Kidney epithelial cell (primary cell): ENCODE results near the gene C1orf198. TPM values are rescaled to one million over a fixed set of nuclear protein-coding genes. Genes with fewer than 3 reads are reported as not detected.

Experiments
- DNase-seq: peaks from one replicate; pipeline ENCODE4 v3.0.0-alpha.2; 2010; ENCODE audit warnings: low read depth
- H3K27me3 ChIP-seq: 2 replicates; pipeline ENCODE4 v1.6.0; 2011; ENCODE audit warnings: low read length; ENCODE audit not compliant: control insufficient read depth, insufficient read depth
- H3K36me3 ChIP-seq: 2 replicates; pipeline ENCODE4 v1.5.1; 2011; ENCODE audit warnings: low read length; ENCODE audit not compliant: control insufficient read depth, insufficient read depth
- H3K4me3 ChIP-seq: 2 replicates; pipeline ENCODE4 v1.5.1; 2011; ENCODE audit warnings: low read depth, mild to moderate bottlenecking, control low read depth, low read length
- total RNA-seq: library from RNA; depleted of rRNA; stranded (reverse); fragments of >200 nt; gene quantifications from 2 replicates; pipeline ENCODE4 v1.2.3, GENCODE V29; 2015
- TF ChIP-seq, protein P1 (sequence below): IDR thresholded peaks from 2 replicates; pipeline ENCODE4 v1.5.1; 2011; ENCODE audit warnings: mild to moderate bottlenecking, moderate library complexity, low read length, control low read depth, inconsistent platforms; ENCODE audit not compliant: insufficient read depth, poor library complexity, severe bottlenecking

The C1orf198 gene
- total RNA-seq, 1 donor from 2014 or later, result 68.6 TPM

DNA sequence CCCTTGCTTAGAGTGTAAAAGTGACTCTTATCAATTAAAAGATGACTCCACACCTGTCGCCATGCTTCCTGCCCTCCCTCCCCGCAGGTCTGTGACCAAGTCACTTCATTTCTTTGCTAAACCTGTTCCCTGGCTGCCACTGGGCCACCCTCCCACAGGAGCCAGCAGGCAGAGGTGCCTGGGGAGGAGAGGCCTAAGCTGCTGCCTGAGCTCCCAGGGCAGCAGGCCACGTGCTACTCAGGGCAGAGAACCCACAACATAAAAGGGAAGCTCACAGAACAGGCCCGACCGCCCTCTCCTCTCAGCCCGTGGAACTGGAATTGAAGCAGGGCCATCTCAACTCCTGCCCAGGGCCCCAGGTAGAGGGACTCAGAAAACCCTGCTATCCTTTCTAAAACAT lies 4.9 kb downstream of the C1orf198 start:
- Histone ChIP-seq H3K36me3 (no peaks in the 10 kb centered on the region), H3K27me3 (no peaks in the 10 kb centered on the region), H3K4me3 (no peak overlapping the region)
- DNase-seq, result no peak
- TF ChIP-seq, protein P1, sequence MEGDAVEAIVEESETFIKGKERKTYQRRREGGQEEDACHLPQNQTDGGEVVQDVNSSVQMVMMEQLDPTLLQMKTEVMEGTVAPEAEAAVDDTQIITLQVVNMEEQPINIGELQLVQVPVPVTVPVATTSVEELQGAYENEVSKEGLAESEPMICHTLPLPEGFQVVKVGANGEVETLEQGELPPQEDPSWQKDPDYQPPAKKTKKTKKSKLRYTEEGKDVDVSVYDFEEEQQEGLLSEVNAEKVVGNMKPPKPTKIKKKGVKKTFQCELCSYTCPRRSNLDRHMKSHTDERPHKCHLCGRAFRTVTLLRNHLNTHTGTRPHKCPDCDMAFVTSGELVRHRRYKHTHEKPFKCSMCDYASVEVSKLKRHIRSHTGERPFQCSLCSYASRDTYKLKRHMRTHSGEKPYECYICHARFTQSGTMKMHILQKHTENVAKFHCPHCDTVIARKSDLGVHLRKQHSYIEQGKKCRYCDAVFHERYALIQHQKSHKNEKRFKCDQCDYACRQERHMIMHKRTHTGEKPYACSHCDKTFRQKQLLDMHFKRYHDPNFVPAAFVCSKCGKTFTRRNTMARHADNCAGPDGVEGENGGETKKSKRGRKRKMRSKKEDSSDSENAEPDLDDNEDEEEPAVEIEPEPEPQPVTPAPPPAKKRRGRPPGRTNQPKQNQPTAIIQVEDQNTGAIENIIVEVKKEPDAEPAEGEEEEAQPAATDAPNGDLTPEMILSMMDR, result no peak

DNA sequence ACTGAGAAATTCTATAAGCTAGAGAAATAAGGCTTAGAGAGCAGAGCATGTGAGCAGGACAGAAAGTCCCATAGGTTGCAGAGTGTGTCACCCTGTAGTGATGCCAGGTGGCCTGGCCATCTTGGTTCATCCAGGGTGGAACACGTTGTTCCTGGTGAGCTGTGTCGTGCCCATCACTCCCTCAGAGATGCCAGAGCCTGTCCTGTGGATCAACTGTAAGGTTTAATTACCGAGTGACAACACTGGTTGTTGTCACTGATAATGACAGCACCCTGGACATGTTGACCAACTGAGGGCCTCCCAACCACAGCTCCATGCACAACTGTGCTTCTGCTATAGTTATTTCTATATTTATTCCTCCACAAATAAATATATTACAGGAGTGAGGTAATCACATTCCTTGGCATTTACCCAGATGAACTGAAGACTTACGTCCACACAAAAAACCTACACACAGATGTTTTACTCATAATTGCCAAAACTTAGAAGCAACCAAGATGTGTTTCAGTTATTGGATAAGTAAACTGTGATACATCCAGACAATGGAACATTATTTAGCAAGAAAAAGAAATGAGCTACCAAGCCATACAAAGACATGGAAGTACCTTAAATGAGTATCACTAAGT lies 6.2 kb downstream of the C1orf198 start:
- TF ChIP-seq, protein P1, result no peak
- Histone ChIP-seq H3K4me3 (no peak overlapping the region), H3K27me3 (no peaks in the 10 kb centered on the region), H3K36me3 (no peaks in the 10 kb centered on the region)
- no peak for DNase-seq

DNA sequence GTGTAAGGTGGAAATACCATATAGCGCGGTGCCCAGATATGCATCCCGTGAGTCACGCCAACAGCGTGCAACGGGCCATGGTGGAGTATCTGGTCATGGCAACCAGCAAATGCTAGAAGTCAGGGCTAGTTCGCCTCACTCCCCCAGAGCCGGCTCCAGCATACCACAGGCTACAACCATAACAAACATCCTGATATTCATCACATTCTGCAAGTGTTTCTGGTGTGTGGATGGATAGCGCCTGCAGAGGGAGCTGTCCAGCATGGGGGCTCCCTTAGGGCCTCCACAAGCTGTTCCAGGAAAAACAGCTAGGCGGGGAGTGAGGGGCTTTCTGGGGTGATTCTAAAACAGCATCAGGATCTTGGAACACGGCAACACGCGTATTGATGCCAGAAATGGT lies 6.8 kb downstream of the C1orf198 start:
- DNase-seq, result no peak
- Histone ChIP-seq H3K27me3 (no peaks in the 10 kb centered on the region), H3K4me3 (no peak overlapping the region), H3K36me3 (no peaks in the 10 kb centered on the region)
- TF ChIP-seq, protein P1, result no peak

DNA sequence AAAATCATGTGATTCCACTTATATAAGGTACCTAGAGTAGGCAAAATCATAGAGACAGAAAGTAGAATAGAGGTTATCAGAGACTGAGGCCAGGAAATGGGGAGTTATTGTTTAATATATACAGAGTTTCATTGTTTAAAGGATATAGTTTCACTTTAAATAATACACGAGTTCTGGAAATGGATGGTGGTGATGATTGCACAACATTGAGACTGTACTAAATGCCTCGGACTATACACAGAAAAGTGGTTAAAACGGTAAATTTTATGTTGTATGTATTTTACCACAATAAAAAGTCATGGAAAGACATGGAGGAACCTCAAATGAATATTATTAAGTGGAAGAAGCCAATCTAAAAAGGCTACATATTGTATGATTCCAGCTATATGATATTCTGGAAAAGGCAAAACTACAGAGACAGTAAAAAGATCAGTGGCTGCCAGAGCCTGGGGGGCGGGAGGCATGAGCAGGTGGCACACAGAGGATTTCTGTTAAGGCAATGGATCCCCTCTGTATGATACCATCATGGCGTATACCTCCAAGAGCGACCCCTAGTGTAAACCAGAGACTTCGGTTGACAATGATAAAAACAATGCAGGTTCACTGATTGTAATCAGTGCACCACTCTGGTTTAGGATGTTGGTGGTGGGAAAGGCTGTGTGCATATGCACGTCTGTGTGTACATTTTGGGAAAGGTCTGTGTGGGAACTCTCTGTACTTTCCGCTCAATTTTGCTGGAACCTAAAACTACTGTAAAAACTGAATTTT lies 7.5 kb downstream of the C1orf198 start:
- Histone ChIP-seq H3K4me3 (no peak overlapping the region), H3K27me3 (no peaks in the 10 kb centered on the region), H3K36me3 (no peaks in the 10 kb centered on the region)
- TF ChIP-seq, protein P1, result no peak
- no peak for DNase-seq

DNA sequence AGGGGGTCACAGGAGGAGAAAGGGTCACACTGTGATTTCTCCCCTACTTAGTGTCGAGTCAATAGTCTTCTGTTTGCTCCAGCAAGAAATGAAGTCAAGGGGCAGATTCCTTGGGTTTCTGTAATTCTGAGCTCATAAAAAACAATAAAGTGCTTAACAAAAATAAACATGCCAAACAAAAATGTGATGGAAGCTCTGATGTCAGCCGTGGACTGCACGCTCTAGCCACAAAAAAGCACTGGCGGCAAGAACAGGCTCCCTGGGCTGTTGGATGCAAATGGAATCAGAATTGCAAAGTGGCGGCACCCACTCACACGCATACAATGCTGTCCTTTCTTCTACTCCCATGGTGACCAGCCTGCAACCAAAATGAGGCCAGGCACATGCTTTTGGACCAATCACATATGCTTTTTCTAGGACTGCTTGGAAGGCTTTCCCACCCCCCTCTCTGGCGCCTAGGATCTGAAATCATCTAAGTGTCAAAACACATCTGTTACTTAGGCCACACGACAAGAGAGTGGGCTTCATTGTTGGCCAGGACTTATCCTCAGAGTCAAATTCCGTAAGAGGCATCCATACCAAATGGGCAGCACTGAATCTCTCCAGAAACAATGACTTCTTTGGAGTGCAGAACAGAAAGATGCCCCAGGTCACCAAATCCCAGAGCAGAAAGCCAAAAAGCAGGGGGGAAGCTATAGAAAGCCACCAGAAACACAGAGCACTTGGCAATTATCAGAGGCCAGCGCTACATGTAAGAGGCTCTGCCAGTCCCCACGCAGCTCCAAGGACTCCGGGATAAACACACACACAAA lies 9.2 kb downstream of the C1orf198 start:
- TF ChIP-seq, protein P1, result no peak
- Histone ChIP-seq H3K36me3 (no peaks in the 10 kb centered on the region), H3K4me3 (no peak overlapping the region), H3K27me3 (no peaks in the 10 kb centered on the region)
- DNase-seq, result no peak
